GM12891 (cell line): ENCODE data around the gene RBM19.
"Not testable (repeated sequence)": the region's sequence is repeated elsewhere in the genome, so short reads cannot be mapped to it uniquely, and the experiment has no call there.

ENCODE experiments used
- DNase-seq: peaks from one replicate; pipeline ENCODE4 v3.0.0; 2011; ENCODE audit warnings: low spot score; ENCODE audit not compliant: insufficient read length
- FAIRE-seq: peaks from 2 replicates; lab custom pipeline; 2011; peaks lifted over from hg19 to GRCh38; lab: Jason Lieb, UNC
- PAX5 ChIP-seq: IDR thresholded peaks from 2 replicates; pipeline ENCODE4 v1.6.1; 2011; ENCODE audit warnings: low read length, moderate library complexity, mild to moderate bottlenecking; ENCODE audit not compliant: insufficient read depth, severe bottlenecking
- POLR2A ChIP-seq: IDR thresholded peaks from 2 replicates; pipeline ENCODE4 v1.6.1; 2011; ENCODE audit warnings: low read depth, low read length, control low read depth
- POLR2AphosphoS5 ChIP-seq: IDR thresholded peaks from 2 replicates; pipeline ENCODE4 v1.6.1; 2011; ENCODE audit warnings: low read depth, low read length, control low read depth
- POU2F2 ChIP-seq: IDR thresholded peaks from 2 replicates; pipeline ENCODE4 v1.6.1; 2011; ENCODE audit warnings: low read depth, mild to moderate bottlenecking, control low read depth, low read length, moderate library complexity
- SPI1 ChIP-seq: IDR thresholded peaks from 2 replicates; pipeline ENCODE4 v1.6.1; 2011; ENCODE audit warnings: low read depth, low read length, control low read depth
- TAF1 ChIP-seq: IDR thresholded peaks from 2 replicates; pipeline ENCODE4 v1.6.1; 2011; ENCODE audit warnings: low read depth, low read length, control low read depth

Gene RBM19

GRCh38 chr12:113815031-113815430 lies 151.1 kb downstream of the RBM19 start:
- DNase-seq = no peak
- TF ChIP-seq POLR2AphosphoS5 = no peak
- FAIRE-seq = no peak

GRCh38 chr12:113813229-113813541 lies 152.9 kb downstream of the RBM19 start:
- TF ChIP-seq SPI1 (no peak), PAX5 (no peak), POLR2A (no peak), POLR2AphosphoS5 (no peak), POU2F2 (no peak), TAF1 (no peak)
- DNase-seq (no peak), FAIRE-seq (no peak)

DNA sequence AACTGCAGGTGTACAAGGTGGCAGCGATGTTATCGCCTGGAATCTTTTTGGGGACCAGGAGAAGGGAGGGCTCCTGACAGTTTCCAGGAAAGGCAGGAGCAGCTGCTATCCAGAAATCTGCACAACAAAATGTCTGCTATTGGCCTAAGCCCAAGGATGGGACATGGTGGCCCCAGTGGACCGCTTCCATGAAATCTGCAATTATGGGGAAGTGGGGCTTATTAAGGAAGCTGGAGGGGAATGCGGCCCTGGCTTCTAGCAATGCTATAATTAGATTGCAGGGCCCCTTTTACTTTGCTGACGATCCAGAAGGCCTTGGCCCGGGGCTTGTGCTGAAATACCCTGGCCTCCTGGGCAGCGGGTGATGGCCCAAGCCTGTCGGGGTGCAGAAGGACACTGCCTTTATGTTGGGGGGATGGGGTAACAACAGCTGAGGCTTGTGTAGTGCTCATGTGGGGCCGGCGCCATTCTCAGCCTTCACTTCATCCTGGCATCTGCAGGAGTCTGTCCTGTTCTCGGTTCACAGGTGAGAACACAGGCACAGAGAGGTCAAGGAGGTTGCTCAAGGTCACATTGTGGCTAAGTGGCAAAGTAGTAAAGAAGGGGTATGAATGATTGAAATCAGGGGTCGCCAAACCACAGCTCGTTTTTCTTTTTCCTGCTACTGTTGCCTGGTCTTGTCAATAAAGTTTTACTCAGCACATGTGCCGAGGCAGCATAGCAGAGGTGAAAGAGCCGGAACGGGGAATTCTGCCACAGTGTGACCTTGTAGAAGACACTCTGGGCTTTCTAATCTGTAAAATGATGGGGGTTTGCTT lies 153.5 kb downstream of the RBM19 start:
- TF ChIP-seq POU2F2 = no peak
- no peak for TF ChIP-seq POLR2AphosphoS5
- TF ChIP-seq POLR2A = no peak
- no peak for TF ChIP-seq PAX5
- no peak for TF ChIP-seq SPI1
- no peak for TF ChIP-seq TAF1
- no peak for DNase-seq
- no peak for FAIRE-seq

GRCh38 chr12:113809462-113810220 lies 156.5 kb downstream of the RBM19 start:
- DNase-seq, FAIRE-seq: not testable (repeated sequence)

DNA sequence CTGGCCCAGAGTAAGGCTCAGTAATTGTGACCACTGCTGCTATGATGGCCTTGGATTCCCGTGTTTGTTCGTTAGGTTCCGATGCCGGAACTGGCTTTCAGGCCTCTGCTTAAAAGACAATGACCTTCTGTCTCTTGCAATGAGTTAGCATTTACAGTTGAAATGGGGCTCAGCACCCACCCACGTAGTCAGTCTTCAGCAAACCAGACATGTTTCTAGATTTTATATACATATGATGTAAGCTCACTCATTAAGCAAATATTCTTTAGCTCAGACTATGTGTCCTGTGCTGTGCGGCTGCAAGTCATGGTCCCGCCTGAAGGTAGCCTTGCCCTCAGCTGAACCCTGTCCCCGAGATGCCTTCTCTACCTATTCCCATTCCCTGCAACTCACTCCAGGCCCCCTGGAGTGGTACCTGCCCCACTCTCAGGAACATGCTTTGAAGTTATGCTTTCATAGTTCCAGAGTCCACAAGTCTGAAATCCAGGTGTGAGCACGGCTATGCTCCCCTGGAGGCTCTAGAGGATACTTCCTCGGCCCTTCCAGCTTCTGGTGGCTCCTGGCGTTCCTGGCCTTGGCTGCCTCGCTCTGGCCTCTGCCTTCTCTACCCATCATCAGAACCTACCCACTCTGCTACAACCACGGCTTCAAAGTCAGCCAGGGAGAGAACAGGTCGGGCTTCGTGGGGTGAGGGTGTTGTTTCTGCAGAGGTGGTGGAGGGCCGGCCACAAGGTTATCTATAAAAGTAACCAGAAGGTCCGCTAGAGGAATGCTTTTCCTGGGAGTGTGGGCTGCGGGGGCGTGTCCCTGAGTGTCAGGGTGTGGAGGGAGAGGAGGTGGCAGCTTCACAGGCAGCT lies 157.8 kb downstream of the RBM19 start:
- FAIRE-seq = no peak
- TF ChIP-seq TAF1 = no peak
- DNase-seq = no peak

DNA sequence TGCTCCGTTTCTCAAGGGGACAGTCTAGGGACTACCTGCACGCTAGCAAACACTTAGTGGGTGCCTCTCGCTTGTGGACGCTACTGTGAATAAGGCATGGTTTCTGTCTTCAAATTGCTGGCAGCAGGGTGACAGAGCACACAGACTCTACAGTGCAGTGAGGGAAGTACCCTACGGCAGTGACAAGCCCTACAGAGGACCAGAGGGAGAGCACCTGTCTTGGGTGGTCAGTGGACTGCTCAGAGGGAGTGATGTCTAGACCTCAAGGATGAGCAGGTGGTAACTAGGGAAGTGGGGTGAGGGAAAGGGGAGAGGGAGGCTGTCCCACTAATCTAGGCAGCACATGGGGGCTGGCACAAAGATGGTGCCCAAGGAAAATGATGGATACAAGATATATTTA lies 160.5 kb downstream of the RBM19 start:
- no peak for TF ChIP-seq POLR2AphosphoS5
- no peak for TF ChIP-seq PAX5
- TF ChIP-seq SPI1 = no peak
- no peak for TF ChIP-seq POU2F2
- no peak for TF ChIP-seq POLR2A
- TF ChIP-seq TAF1 = no peak
- DNase-seq (no peak), FAIRE-seq (no peak)

DNA sequence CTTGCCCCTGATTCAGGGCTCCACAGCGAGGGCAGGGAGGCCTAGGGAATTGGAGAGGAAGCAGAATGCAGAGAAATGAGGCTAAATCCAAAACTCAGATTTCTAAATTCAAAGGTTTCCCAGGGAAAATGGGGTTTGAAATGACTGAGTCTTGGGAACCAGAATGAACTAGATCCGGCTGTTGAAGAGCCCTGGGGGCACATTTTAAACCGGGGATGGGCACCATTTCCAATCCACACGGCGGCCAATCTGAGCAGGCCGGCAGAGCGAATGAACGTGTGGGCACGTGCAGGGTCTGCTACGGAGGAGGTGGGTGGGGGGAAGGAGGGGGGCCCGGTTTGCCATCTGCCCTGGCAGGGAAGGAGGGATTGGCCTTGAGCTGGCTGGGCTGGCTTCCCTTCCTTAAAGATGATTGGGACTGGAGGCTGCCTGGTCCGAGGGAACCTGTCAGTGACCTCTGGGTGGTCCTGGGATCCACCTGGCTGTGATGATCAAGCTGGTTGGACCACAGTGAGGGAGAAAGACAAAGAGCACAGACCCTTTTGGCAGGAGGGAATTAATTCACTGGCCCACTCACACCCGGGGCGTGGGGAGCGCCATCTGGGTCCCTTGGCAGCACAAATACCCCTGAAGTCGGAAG lies 161.0 kb downstream of the RBM19 start:
- TF ChIP-seq POLR2A (no peak), POLR2AphosphoS5 (no peak), POU2F2 (no peak), TAF1 (no peak), SPI1 (no peak), PAX5 (no peak)
- FAIRE-seq (no peak), DNase-seq (no peak)

- no peak for FAIRE-seq
- no peak for TF ChIP-seq PAX5
- no peak for TF ChIP-seq TAF1
- TF ChIP-seq POLR2A = no peak
- no peak for TF ChIP-seq POLR2AphosphoS5
- no peak for TF ChIP-seq POU2F2
- TF ChIP-seq SPI1 = no peak
- no peak for DNase-seq
These were observed 162.4 kb downstream of the RBM19 start for GRCh38 chr12:113803759-113804140.

GRCh38 chr12:113802966-113803758 lies 163.0 kb downstream of the RBM19 start:
- TF ChIP-seq SPI1 (no peak), POU2F2 (no peak), TAF1 (no peak), PAX5 (no peak), POLR2AphosphoS5 (no peak), POLR2A (no peak)
- FAIRE-seq = no peak
- no peak for DNase-seq
